Measurements from ENCODE around the gene CLNK.

The CLNK gene

DNA sequence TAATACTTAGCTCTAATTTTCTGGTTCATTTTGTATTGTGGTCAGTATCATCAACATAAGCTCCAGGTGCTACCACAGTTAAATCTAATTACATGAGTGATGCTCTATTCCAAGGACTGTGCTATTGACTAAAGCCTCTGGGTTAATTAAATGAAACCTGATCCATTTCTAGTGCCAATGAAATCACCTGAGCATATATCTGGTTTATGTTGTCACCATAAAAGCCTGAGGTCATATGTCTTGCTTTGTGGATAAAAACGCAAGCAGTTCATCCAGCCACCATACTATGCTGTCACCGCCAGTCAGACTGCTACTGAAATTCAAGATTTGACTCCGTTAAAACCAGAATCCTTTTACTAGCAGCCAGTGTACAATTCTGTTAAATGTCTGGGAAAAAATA lies 163.1 kb downstream of the CLNK start:
- ATAC-seq, result no peak

DNA sequence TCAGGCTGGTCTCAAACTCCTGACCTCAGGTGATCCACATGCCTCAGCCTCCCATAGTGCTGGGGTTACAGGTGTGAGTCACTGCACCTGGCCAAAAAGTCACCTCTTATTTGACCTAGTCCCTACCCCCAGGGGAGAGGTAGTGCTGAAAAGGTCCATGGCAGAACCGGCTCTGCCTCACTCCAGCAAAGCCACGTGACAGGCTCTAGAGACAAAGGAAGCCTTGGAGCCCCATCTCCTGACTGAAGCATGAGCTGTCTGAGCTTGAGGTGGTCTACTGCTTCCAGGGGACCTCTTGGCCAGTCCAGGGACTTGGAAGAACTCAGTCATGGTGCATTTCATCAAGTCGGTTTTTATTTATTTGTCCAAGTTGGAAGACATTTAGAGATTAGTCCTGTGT lies 174.8 kb downstream of the CLNK start:
- DNase-seq, result no peak
- ATAC-seq, result no peak

More for the DNA sequence above, 163.1 kb downstream of the CLNK start:
- DNase-seq, result no peak

DNA sequence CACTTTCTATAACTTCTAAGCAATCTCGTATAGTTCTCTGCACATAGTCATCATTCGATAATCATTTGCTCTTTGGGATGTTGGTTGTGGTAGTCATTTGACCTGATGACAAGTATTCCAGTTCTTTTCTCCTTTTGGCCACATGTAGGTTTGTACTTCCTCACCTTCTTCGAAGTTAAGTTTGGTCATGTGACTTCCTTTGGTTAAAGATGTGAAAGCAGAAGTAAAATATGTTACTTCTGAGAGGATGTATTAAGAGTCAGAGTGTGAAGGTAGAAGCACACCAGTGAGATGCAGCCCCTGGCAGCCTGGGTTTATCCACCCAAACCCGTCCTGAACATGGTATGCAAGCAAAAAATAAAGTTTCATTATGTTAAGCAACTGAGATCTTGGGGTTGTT lies 178.5 kb downstream of the CLNK start:
- DNase-seq, result no peak
- ATAC-seq, result no peak

DNA sequence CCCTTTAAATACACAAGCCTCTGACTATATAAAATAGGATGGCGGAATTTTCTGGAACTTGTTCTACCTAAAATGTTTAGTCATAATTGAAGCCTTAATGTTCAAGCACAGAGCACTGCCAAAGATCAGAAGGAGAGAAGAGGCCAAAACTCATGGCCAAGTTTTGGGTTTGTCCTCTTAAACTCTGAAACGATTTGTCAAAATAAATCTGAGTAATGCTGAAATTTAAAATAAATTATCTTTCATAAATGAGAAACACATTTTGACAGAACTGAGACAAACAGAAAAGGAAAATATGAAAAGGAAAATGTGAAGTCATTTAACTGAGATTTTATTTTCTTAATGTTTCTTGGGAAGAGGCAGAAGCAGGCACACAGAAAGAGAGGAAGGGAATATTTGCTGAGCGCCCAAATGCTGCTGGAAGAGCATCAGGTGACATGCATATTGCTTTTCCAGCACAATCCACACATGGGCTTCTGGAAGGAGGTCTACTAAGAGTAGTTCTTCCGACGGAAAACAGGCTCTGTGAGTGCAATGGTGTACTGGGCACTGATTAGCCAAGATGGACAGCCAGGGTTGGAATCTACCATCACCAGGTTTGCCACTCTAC lies 179.9 kb downstream of the CLNK start:
- ATAC-seq (no peak), DNase-seq (no peak)

DNA sequence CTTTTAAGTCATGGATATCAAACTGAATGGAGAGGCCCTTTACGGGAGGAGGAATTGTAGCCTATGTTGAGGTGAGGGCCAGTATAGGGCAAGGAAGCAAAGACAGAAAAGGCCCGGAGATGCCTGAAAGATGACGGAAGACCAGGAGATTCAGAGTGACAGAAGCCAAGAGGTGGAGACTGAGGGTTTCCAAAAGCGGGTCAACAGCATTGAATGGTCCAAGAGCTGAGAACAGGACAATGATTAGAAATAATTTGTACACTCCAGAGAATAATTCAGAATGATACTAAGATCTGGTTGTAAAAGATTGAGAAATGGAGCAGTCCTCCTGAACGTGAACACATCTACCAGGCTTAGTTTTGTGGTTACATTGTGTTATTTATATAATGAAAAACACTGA lies 181.9 kb downstream of the CLNK start:
- ATAC-seq (no peak), DNase-seq (no peak)

DNA sequence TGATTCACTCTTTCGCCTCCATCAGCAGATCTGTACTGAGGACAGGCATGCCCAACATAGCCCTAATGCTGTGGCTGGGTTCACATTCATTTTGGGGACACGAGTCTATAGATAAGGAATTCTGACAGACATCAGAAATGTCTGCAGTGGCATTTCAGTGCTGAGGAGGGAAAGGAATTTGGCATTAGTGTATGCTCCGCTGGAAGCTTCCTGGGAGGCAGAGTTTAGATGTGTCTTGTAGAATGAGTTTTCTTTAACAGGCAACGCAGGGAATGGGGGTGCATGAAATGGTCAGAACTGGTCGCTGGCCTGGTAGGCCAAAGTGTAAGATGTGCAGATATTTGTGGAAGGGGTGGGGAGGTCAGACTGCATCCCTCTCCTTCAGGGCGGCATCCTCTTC lies 183.8 kb downstream of the CLNK start:
- no peak for DNase-seq
- no peak for ATAC-seq

DNA sequence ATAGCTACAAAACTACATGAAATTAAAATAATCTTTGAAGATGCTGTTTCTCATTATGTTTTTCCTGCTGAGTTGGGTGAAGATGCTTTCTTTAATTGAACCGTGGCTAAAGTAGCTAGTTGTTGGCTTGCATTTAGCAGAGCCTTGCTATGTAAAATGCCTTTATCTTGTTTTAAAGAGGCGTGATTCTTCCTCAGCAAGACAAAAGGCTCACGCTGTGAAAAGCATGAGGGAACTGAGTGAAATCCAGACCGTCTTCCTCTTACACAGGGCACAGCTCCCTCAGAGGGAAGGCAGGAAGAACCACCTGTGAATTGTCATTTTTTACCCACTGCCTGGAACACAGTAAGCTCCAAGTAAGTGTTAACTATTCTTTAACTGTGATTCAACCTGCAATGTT lies 188.4 kb downstream of the CLNK start:
- DNase-seq (no peak), ATAC-seq (no peak)

DNA sequence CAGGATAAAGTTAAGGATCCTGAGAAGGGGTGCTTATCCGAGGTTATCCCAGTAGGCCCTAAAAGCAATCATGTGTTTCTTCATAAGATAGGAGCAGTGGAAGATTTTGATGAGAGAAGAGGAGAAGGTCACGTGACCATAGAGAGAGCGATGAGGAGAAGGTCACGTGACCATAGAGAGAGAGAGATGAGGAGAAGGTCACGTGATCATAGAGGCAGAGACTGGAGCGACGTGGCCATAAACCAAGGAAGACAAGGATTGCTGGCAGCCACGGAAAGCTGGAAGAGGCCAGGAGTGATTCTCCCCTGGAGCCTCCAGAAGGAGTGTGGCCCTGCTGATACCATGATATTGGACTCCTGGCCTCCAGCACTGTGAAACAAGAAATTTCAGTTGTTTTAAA lies 188.9 kb downstream of the CLNK start:
- ATAC-seq, result no peak
- DNase-seq, result no peak

DNA sequence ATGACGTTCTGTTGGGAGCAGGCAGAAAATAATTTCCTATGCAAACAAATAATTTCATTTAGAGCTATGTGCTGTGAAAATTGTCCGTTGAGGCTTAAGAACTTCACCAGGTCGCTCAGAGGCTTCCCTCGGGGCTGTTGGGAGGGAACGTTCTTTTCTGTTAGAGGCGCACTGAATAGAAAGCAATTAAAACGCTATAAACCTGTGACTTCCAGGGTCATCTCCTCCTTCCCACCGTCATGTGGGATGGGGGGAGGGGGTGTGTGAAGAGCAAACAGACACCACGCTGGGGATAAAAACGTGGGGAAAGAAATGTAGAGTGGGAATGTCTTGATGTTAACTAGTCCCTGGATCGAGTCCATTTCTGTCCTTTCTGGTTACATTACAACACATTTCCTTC lies 192.1 kb downstream of the CLNK start:
- ATAC-seq (no peak), DNase-seq (no peak)

DNA sequence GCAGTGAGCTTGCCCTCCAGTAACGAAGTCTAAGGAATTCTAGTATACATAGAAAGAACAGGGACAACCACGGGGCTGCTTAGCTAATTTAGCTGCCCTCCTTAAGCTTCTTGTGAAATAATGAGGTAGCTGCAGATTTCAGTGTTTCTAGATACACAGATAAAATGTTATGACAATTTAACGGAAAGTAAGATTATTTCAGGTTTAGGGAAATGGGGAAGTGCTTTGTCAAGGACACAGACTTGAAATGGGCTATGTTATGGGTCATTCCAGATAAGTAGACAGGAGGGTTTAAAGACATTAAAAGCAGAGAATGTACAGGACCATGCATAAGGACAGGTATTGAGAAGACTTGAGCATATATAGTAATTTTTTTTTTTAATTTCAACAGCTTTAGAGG lies 193.2 kb downstream of the CLNK start:
- DNase-seq (no peak), ATAC-seq (no peak)

DNA sequence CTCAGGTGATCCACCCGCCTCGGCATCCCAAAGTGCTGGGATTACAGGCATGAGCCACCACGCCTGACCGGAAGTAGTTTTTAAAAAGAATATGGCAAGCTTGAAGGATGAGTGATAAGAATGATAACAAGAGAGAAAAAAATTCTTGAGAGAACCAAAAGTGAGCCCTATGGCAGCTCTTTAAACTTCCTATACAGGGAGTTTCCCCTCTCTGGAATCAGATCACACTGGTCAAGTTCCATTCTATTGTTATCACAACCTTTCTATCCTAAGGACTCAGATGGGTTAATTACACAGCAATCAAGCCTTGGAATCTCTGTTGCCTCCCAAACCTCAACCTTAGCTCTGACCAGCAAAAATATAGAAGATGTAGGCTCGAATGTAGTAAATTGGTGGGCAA lies 193.6 kb downstream of the CLNK start:
- ATAC-seq, result no peak
- no peak for DNase-seq

DNA sequence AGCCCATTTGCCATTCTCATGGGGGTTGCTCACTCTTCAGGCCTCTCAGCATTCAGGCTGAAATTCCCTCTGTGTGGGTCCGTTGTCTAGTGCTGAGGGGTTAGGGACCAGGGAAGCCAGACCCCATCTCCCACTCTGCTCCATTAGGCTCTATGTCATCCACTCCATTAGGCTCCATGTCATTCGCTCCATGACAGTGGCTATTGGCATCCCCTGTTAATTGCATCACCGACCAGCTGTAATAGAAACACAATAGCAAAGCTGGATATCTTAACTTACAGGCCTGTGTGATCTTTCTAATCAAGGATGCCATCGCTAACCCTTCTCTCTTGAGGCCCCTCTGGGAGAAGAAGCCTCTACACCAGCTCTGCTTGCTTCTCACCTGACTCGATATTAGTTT lies 201.7 kb downstream of the CLNK start:
- ATAC-seq, result no peak
- DNase-seq, result no peak

DNA sequence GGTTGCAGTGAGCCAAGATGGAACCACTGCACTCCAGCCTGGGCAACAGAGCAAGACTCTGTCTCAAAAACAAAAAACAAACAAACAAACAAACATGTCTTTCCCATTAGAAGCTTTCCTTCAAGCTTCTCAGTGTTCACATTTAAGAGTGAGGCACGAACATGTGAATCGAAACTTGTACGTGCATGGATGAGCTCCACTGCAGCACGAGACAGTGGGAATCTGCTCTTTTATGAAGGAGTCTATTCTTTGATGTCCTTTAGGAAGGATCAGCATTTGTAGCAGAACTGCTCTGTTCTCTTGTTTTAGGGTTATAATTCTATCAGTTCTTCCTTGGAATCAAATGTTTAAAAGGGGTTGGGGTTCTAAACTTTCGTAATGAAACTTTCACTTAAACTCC lies 204.0 kb downstream of the CLNK start:
- ATAC-seq, result no peak
- DNase-seq, result no peak

DNA sequence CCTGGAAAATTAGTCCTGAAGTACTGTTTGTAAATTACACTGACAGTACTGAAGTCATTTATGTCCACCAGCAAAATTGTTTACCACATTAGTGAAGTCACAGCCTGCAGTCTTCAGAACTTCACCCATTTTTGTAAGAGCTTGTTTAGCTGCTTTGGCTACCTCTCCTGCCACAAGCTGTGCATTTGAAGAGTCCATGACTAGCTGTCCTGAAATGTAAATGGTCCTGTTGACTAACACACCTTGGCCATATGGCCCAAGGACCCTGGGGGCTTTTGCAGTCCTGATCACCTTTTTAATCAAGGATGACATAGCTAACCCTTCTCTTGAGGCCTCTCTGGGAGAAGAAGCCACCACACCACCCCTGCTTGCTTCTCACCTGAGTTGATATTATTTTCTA lies 205.9 kb downstream of the CLNK start:
- ATAC-seq, result no peak
- DNase-seq, result no peak

DNA sequence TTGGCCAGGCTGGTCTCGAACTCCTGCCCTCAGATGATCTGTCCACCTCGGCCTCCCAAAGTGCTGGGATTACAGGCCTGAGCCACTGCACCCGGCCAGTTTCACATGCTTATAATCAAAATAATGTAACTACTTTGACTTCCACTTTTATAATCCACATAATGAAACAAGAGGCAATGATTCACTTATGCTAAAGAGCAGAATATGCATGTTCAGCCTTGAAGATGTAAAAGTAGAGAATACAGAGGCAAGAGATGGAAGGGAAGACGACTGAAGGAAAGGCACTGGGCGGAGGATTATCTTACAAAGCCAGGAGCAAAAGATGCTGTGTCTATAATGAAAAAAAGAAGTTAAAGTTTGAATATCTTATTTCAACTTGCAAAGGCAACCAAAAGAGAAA lies 214.1 kb downstream of the CLNK start:
- DNase-seq (no peak), ATAC-seq (no peak)

DNA sequence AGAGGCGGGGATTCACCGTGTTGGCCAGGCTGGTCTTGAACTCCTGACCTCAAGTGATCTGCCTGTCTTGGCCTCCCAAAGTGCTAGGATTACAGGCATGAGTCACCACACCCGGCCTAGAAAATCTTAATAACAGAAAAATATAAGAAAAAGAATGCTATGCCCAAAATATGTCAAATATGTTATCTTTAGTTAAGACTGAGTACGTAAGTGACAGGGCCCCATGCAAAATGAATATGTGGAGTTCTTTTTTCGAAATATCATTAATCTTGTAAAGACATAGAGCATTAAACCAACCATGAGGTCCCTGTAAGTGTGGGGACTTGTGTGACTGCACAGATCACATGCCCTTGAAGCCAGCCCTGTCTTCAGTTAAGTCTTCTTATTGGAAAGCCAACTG lies 218.4 kb downstream of the CLNK start:
- ATAC-seq, result no peak

DNA sequence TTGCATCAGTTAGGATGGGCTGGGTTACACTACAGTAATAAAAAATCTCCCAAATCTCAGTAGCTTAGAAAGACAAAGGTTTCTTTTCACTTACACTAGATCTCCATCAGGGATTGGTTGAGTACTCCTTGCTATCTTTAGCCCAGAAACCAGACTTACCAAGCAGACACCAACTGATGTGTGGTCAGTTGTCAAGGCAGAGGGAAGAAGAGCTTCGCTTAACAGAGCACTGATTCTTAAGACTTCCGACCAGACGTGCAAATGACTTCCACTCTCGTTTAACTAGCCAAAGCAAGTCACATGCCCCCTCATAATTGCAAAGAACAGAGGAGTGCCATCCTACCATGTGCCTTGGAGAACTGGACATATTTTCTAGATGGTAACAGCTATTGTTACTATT lies 221.7 kb downstream of the CLNK start:
- DNase-seq (no peak), ATAC-seq (no peak)

More for the DNA sequence above, 218.4 kb downstream of the CLNK start:
- no peak for DNase-seq

DNA sequence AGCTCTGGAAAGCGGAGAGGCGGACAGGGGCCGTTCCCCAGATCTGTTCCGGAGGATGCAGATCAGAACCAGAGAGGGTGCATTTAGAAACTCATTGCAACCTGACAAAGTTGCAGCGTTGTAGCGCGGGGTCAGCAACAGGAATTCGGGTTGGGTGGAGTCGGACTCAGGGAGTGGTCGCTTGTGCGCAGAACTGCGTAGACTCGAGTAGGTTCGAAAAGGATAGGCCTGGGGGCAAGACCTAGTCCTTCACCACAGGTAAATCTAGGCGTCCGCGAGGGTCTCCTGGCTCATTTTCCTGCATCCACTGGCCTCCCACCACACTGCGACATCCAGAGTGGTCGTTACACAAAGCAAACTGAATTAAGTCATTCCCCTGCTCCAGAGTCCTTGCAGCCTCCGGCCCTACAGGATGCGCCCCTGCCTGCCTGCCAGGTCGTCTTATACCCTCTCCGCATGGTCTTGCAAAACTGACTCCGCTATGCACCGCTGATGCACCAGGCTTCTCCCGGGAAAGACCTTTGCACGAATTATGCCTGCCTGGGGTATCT lies 222.6 kb downstream of the CLNK start:
- ATAC-seq (no peak), DNase-seq (no peak)

DNA sequence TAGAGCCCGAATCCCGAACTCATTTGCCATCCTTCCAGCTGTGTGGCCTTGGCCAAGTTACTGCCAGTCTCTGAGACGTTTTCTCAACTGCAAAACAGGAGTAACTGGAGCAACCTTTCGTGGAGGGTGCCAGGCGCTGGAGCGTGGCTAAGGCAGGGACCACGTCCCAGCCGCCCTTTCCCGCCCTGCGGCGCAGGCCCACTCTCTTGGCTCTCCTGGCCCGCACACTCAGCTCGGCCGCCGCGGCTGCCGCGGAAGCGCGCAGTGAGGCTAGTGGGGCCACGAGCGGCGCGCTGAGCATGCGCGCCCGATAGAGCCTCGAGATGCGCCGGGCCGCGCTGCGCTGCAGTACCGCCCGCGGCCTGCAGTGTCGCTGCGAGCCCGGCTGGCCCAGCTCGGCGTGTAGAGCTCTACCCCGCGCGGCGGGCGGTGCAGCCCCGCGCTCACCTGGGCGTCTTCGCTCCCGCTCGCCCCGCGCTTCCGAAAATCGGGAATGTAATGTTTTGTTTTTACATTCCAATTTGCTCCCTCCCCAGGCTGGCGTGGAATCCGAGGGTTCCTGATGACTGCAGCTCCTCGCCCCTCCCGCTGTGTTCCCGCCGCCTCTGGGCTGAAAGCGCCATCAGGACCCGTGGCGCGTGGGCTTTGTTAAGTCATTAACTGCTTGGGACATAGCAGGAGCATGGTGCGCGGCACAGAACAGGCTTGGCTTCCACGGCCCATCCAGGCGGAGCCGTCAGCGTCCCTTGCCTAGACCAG lies 223.3 kb downstream of the CLNK start:
- DNase-seq (peak; percentile 81), ATAC-seq (peak; percentile 82)

DNA sequence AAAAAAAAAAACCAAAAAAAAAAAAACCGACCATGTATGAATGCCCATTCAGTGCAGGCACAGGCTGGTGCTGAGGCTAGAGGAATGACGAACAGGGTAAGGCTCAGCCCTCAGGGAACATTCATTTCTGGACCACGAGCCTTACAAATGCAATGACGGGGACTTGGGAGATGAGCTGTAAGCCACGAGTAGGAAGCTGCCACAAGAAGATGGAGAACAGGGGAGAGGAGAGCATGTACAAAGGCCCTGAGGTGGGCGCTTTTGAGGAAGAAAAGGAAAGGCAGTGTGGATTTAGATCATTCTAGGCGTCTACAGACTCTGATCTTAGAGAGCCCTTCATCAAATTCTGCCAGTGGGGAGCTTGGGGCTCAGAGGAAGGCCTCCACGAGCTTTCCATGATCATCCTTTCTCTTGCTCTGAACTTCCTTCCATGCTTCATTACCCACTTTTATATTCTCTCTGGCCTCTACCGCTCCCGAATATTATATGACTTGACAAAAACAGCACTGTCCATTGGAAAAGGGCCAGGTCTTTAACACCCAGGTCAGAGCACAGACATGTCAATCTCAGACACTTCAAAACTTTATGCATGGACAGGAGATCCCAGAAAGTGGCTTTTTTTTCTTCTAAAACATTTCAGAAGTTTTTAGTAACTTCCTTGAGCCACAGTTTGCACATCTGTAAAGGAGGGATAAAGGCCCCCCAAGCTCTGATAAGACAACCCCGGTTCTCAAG lies 224.1 kb downstream of the CLNK start:
- ATAC-seq (peak; percentile 36), DNase-seq (peak; percentile 29)

DNA sequence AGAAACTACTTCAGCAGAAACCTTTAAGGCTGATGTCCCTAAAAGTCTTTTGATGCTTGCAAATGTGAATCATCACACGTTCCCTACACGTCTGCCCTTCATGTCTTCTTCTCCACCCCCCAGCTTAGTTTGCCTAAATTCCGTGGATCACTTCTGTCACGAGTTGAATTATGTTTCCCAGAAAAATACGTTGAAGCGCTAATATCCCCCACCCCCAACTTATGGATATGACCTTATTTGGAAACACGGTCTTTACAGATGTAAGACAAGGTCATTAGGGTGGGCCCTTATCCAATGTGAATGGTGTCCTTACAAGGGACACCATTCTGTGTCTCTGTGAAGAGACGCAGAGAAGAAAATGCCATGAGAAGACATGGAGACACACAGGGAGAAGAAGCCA lies 225.3 kb downstream of the CLNK start:
- DNase-seq, result no peak
- no peak for ATAC-seq

DNA sequence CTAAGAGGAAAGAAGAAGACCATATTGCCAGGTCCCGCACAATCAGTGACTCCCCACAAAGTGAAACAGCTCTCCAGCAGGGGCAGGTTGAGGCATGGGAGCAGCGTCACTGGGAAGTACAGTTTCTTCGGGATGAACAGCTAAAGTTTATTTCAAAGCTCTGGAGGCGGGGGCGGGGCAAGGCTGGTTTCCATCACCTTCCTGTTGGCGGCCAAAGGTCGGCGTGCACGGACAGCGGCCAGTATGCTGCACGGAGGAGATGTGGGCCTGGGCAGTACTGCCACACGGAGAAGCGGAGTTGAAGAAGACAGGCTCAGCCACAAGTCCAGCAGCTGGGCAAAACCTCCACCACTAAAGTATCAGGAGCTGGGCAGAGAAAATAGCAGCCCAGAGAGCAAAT lies 226.4 kb downstream of the CLNK start:
- no peak for DNase-seq
- ATAC-seq, result no peak

DNA sequence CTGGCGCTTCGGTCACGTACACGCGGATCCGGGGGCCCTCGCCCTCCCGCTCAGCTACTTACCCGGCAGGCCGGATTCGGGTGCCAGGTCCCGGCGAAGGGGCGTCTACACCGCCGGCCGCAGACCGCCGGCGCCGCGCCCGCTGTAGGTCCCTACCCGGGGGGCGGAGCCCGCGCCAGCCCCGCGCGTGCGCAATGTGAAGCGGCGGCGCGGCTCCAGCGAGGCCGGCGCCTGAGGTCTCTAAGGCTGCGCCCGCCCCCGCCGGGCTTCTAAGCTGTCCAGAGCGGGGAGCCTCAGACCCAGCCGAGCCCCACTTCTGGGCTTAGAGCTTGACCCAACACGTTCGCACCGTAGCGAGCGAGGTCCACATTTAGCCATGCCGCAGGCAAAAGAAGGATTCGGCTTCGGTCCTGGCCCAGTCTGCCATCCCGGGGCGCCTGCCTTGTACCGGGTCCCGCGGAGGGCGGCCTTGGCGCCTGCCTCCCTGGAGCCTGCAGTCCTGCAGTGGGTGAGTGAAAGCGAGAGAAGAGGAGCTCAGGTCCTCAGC lies 227.2 kb downstream of the CLNK start, which contains the start of gene ZNF518B:
Gene ZNF518B (minus strand): TSS at position 172 of the 547 bp plus-strand sequence. CDS start 11,098 bp downstream, outside the sequence.
- ATAC-seq, result peak; percentile 67
- peak; percentile 85 for DNase-seq

Data from stimulated activated naive CD8-positive, alpha-beta T cell treated with anti-CD3 and anti-CD28 coated beads, Interleukin-15, Interleukin-2, amounts not matched to agents 100 U/mL and 50 U/mL, for 24 hours (primary cell).